ENCODE results near the gene C5orf15. TPM values are rescaled to one million over a fixed set of nuclear protein-coding genes. Genes with fewer than 3 reads are reported as not detected.

The C5orf15 gene
- total RNA-seq, 4 donors from 2014 or later, result 36.5 to 91.7 (median 45.6) TPM

- H3K4me1 ChIP-seq, result peaks cover 28 to 50% (median 32%) of the 10 kb centered on the region in 4 donors
- DNase-seq, result no peak
- no peaks in the 10 kb centered on the region for H3K9me3 ChIP-seq
- H3K36me3 ChIP-seq, result peaks cover 0 to 27% (median 11%) of the 10 kb centered on the region in 4 donors
- no peak overlapping the region for H3K4me3 ChIP-seq
- H3K27me3 ChIP-seq, result no peaks in the 10 kb centered on the region
- in situ Hi-C loops (cut with MboI; ENCODE audit: low pct_ligation_motif_present in 1 of 4, low pct_unique_long_range_greater_than_20kb in 1 of 4, low sequenced_read_pairs in 3 of 4) (no loop called here), intact Hi-C loops (cut with DNase I; ENCODE audit: low total_unique reads) (no loop called here)
- 47 to 48% methylated on average over 2 of the region's 2 CpGs for WGBS, 2 donors (ENCODE audit: low coverage in 1 of 2)
- no peak overlapping the region for H3K27ac ChIP-seq
- TF ChIP-seq EP300 (IDR thresholded peaks at IDR 0.05; ENCODE audit: low read depth) (no peak), POLR2AphosphoS5 (IDR thresholded peaks at IDR 0.05) (no peak), CTCF (IDR thresholded peaks at IDR 0.05) (no peak), POLR2A (IDR thresholded peaks at IDR 0.05) (no peak)
Observed at GRCh38 chr5:133993185-133993936, 24.9 kb upstream of the C5orf15 start.

DNA sequence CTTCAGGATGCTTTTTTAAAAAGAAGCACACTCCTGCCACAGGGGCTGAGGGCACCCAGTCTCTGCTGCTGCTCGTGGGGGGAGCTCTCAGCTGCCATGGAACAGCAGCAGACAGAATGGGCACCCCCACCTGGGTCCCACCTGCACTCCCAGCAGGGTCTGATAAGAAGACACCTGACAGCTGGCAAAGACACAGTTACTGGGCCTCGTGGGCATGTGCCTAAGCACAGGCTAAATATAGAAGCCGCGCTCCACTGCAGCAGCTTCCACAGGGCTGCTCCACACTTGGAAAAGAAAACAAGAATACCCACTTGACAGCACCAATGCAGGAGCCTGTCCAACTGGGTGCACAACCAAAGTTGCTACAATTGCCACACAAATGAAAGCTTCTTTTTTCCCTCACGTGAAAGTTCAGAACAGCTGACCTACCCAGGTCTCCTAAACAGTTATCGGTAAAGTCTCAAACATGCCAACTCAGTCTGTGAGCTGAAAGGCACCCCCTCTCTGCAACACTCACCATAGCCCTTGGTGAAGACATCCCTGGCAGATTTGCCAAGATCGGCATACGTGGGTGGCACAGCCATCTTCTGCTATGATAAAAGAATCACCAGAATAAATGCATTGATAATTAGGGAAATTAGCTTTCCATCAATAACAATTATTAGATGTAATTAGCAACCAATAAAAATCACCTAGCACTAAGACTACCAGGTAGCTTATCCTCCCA, 24.2 kb upstream of the C5orf15 start:
- Histone ChIP-seq H3K4me3 (no peak overlapping the region), H3K27me3 (no peaks in the 10 kb centered on the region), H3K9me3 (no peaks in the 10 kb centered on the region), H3K36me3 (peaks cover 0 to 33% (median 15%) of the 10 kb centered on the region in 4 donors), H3K4me1 (peaks cover 28 to 50% (median 32%) of the 10 kb centered on the region in 4 donors), H3K27ac (peak overlapping the region in 1 of 4 donors; percentile 28)
- intact Hi-C loops (cut with DNase I; ENCODE audit: low total_unique reads), result no loop called here
- TF ChIP-seq CTCF (IDR thresholded peaks at IDR 0.05) (no peak), POLR2AphosphoS5 (IDR thresholded peaks at IDR 0.05) (no peak), EP300 (IDR thresholded peaks at IDR 0.05; ENCODE audit: low read depth) (no peak), POLR2A (IDR thresholded peaks at IDR 0.05) (no peak)
- 69 to 90% methylated on average over 2 to 8 of the region's 8 CpGs for WGBS, 2 donors (ENCODE audit: low coverage in 1 of 2)
- DNase-seq, result no peak
- in situ Hi-C loops (cut with MboI; ENCODE audit: low pct_ligation_motif_present in 1 of 4, low pct_unique_long_range_greater_than_20kb in 1 of 4, low sequenced_read_pairs in 3 of 4), result no loop called here

DNA sequence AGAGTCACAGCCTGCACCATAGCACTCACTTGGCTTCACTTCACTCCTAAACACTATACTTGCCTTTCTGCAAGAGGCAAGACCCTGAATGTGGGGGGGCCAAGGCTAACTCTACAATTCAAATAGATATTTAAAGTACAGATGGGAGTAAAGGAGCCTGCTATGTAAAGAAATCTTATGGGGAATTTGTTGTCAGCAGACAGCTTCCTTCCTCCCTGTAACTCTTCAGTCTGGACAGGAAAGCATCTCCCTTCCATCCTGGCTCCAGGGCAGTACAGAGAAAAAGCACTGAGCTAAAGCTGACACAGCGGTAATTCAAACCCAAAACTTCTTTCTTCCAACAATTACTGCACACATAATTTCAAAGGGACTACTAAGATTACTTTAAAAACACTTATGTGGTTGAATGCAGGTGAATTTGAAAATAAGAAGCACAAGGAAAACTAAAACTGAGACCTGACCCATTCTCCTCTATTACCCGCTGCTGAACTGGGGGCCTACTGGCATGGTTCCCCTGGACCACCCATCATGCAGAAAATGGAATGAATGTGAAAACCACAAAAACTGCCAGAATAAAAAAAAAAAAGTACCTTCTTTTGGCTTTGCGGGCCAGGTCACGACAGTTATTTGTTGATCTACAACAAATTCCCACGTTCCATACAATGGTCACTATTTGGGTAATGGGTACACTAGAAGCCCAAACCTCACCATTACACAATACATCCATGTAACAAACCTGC, 22.9 kb upstream of the C5orf15 start:
- H3K4me3 ChIP-seq, result no peak overlapping the region
- TF ChIP-seq POLR2A (IDR thresholded peaks at IDR 0.05) (no peak), CTCF (IDR thresholded peaks at IDR 0.05) (no peak), EP300 (IDR thresholded peaks at IDR 0.05; ENCODE audit: low read depth) (no peak), POLR2AphosphoS5 (IDR thresholded peaks at IDR 0.05) (no peak)
- in situ Hi-C loops (cut with MboI; ENCODE audit: low pct_ligation_motif_present in 1 of 4, low pct_unique_long_range_greater_than_20kb in 1 of 4, low sequenced_read_pairs in 3 of 4), result no loop called here
- no peak for DNase-seq
- peaks cover 27 to 42% (median 28%) of the 10 kb centered on the region in 4 donors for H3K4me1 ChIP-seq
- no peak overlapping the region for H3K27ac ChIP-seq
- H3K27me3 ChIP-seq, result no peaks in the 10 kb centered on the region
- H3K9me3 ChIP-seq, result no peaks in the 10 kb centered on the region
- intact Hi-C loops (cut with DNase I; ENCODE audit: low total_unique reads), result no loop called here
- peaks cover 0 to 43% (median 17%) of the 10 kb centered on the region in 4 donors for H3K36me3 ChIP-seq
- 90 to 92% methylated on average over 5 of the region's 5 CpGs for WGBS, 2 donors (ENCODE audit: low coverage in 1 of 2)

GRCh38 chr5:133990396-133990795, 22.0 kb upstream of the C5orf15 start:
- in situ Hi-C loops (cut with MboI; ENCODE audit: low pct_ligation_motif_present in 1 of 4, low pct_unique_long_range_greater_than_20kb in 1 of 4, low sequenced_read_pairs in 3 of 4) (no loop called here), intact Hi-C loops (cut with DNase I; ENCODE audit: low total_unique reads) (no loop called here)
- Histone ChIP-seq H3K27me3 (no peaks in the 10 kb centered on the region), H3K9me3 (no peaks in the 10 kb centered on the region), H3K4me1 (peaks cover 17 to 32% (median 19%) of the 10 kb centered on the region in 4 donors), H3K36me3 (peaks cover 0 to 51% (median 17%) of the 10 kb centered on the region in 4 donors), H3K4me3 (no peak overlapping the region), H3K27ac (no peak overlapping the region)
- no peak for DNase-seq
- TF ChIP-seq POLR2AphosphoS5 (IDR thresholded peaks at IDR 0.05) (no peak), POLR2A (IDR thresholded peaks at IDR 0.05) (no peak), CTCF (IDR thresholded peaks at IDR 0.05) (no peak), EP300 (IDR thresholded peaks at IDR 0.05; ENCODE audit: low read depth) (no peak)
- WGBS, 2 donors (ENCODE audit: low coverage in 1 of 2), result 66 to 84% methylated on average over 5 to 6 of the region's 6 CpGs

All from transverse colon (tissue), 4 donors.